Epidermal melanocyte (primary cell): Measurements from ENCODE around the gene RUNX2.
"Not testable (repeated sequence)": the region's sequence is repeated elsewhere in the genome, so short reads cannot be mapped to it uniquely, and the experiment has no call there.

Source experiments
- DNase-seq: peaks from one replicate; pipeline ENCODE4 v3.0.0; 2011; ENCODE audit warnings: low spot score; ENCODE audit not compliant: insufficient read length

Gene RUNX2

DNA sequence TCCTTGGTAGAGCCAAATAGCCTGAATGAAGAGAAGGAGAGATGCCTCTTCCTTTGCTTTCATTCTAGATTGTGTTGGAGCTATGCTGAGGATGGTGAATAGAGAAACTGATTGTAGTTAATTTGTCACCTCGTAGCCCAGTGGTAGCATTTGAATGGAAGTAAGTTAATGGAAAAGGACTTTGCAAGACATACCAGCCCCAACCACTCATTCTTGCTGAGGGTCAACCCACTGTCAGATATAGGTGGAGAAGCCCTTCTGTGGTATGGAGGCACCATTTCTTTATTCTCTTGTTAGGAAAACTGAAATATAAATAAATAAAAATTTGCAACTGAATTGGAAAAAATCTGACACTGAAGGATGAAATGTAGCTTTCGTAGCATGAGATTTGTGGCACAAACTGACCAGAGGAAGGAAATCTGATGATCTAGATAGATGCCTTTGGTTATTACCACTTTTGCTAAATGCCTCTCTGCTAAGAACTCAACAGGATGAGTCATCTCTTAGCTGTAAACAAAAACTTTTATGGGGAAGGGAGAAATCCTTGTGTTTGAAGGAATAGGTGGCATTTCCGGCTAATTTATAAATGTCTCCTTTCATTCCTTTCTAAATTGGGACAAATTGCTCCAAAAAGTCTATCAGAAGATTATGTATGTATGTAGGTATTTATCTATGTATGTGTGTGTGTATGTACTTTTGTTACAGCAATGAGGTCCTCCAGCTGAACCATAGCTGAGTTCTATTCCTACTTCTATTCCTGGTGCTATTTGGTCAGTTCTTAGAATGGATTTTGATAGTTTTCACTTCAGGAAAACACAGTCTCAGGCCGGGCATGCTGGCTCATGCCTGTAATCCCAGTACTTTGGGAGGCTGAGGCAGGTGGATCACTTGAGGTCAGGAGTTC is 126.1 kb downstream of the RUNX2 start:
- DNase-seq, result peak; percentile 35

GRCh38 chr6:45455408-45455807 is 127.3 kb downstream of the RUNX2 start:
- DNase-seq, result no peak

- DNase-seq, result no peak
These were observed 129.0 kb downstream of the RUNX2 start for GRCh38 chr6:45457141-45457540.

- DNase-seq, result no peak
These were observed 130.5 kb downstream of the RUNX2 start for GRCh38 chr6:45458672-45459071.

- no peak for DNase-seq
These were observed 132.0 kb downstream of the RUNX2 start for GRCh38 chr6:45460166-45460565.

GRCh38 chr6:45461486-45461885 is 133.4 kb downstream of the RUNX2 start:
- no peak for DNase-seq

GRCh38 chr6:45462190-45463134 is 134.3 kb downstream of the RUNX2 start:
- DNase-seq, result no peak

DNA sequence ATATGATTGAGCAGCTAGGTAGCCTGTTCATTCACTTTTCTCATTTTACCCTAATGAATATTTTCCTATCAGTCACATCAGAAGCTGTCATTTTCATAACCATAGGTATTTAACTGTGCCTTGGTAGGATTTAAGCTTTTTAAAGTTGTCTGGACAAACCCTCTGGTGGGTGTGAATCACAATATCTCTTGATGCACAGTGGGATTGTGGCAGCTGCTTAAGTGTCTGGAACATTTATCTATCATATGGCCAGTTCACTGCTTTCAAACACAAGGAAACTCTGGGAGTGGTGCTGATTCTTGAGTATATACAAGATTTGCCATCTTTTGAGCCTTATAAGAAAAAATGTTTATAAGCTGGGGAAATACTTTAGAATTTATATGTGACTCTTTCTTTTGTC is 136.6 kb downstream of the RUNX2 start:
- no peak for DNase-seq

- DNase-seq, result no peak
These were observed 138.6 kb downstream of the RUNX2 start for GRCh38 chr6:45466686-45467085.

- DNase-seq, result not testable (repeated sequence)
These were observed 139.3 kb downstream of the RUNX2 start for GRCh38 chr6:45467417-45467816.

DNA sequence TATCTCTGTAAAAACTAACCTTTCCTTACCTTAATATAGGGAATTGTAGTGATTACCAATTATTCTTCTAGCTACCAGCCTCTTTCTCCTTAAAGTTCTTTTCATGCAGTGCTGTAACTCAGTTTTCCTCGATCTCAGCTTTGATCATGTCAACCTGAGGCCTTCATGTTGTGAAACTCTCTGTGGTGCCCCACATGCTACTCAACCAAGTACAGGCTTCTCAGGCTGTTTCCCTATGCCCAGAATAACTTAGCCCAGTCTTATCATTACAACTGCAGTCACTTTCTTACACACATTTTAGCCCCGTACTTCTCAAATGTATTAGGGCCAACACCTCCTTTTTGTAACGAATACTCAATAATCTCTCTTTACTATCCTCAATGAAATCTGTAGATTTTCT is 139.7 kb downstream of the RUNX2 start:
- DNase-seq, result no peak

DNA sequence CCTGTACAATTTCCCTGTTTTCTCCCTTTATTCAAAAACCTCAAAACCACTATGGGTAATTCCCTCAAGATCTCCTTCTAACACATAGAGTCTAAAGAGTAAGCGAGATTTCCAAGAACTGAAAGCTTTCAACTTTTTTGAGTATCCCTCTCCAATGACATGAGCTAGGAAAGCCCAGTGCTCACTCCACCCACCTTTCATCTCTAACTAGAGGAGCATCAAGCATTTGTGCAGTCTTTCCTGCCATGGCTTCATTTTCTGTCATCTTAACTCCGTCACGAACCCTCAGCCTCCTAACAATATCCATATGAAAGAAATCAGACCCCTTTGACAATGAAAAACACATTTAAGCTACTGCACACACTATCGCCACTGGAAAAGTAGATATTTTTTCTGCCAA is 141.5 kb downstream of the RUNX2 start:
- no peak for DNase-seq

GRCh38 chr6:45470131-45470738 is 142.1 kb downstream of the RUNX2 start:
- no peak for DNase-seq

DNA sequence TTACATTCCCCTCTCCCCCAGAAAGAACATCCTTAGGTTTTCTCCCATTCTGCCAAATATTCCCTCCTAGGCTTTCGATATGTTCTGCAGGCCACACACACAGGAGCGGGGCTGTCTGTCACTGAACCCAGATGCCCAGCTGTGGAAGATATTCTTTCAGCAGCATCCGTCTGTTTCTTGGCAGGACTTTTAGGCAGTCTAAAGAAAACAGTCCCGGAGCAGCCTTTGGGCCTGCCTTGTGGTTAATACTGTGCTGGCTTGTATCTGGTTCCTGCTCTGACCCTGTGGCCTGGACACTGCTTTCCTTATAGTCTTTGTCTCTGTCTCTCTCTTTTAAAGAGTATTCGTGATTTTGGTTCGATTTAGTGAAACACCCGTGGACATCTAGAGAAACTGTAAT is 144.3 kb downstream of the RUNX2 start:
- no peak for DNase-seq

GRCh38 chr6:45473121-45473993 is 145.2 kb downstream of the RUNX2 start:
- DNase-seq, result no peak

GRCh38 chr6:45474376-45474775 is 146.2 kb downstream of the RUNX2 start:
- no peak for DNase-seq

DNA sequence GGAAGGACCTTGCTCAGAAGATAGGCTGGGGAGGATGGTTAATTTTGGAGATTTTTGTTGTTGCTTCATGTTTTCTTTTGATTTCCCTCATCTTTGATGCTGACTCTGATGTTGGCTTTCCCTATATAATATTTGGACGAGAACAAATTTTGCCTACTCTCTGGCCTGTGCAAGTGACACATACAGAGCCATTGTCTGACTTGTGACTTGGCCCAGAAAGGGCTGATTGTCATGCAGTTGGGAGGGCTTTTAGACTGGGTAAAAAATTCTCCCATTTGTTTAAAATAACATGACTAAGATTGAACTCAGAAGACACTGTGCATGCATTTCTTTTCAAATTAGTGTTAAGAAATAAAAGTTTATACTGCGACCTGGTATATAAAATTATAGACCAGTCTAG is 148.2 kb downstream of the RUNX2 start:
- no peak for DNase-seq

DNA sequence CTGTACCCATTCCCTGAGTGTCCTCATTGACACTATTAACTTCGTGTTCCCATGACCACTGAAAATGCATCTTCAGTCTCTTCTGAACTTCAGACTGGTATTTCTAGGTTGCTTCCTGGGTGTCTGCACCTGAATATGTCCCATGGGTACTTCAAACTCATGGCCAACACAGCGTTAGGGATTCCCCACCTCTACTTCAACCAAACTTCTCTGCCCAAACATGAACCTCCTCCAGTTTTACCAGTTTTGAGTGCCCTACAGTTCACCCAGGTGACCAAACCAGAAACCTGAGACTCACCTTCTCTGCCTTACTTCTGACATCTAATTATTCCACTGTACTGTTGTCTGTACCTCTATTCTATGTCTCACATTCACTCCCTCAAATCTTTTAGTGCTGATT is 149.1 kb downstream of the RUNX2 start:
- no peak for DNase-seq

- DNase-seq, result no peak
These were observed 149.7 kb downstream of the RUNX2 start for GRCh38 chr6:45477790-45478189.

- DNase-seq, result no peak
These were observed 150.1 kb downstream of the RUNX2 start for GRCh38 chr6:45478240-45478639.
